HFFc6 (cell line): ENCODE results near the gene ETNPPL. TPM values are rescaled to one million over a fixed set of nuclear protein-coding genes. Genes with fewer than 3 reads are reported as not detected.
"Not testable (repeated sequence)": the region's sequence is repeated elsewhere in the genome, so short reads cannot be mapped to it uniquely, and the experiment has no call there.

Experiments used
- DNase-seq: peaks from one replicate; pipeline ENCODE4 v3.0.0-alpha.2; 2018
- H3K27ac Mint-ChIP-seq: 2 replicates; pipeline ENCODE4 v1.8.0; 2020; ENCODE audit warnings: mild to moderate bottlenecking, mixed read lengths
- H3K27me3 Mint-ChIP-seq: 2 replicates; pipeline ENCODE4 v1.8.0; 2021; ENCODE audit warnings: mild to moderate bottlenecking, moderate library complexity, mixed read lengths; ENCODE audit not compliant: insufficient read depth
- H3K36me3 Mint-ChIP-seq: 2 replicates; pipeline ENCODE4 v1.8.0; 2021; ENCODE audit warnings: low read depth, mixed read lengths
- H3K4me1 Mint-ChIP-seq: 2 replicates; pipeline ENCODE4 v1.8.0; 2020; ENCODE audit warnings: low read depth, mixed read lengths
- H3K4me3 Mint-ChIP-seq: 2 replicates; pipeline ENCODE4 v1.8.0; 2020; ENCODE audit warnings: mild to moderate bottlenecking, moderate library complexity, mixed read lengths
- H3K9me3 Mint-ChIP-seq: 2 replicates; pipeline ENCODE4 v1.8.0; 2020; ENCODE audit warnings: mild to moderate bottlenecking, mixed read lengths
- total RNA-seq, 6 experiments: library from RNA; stranded (reverse); fragmentation: NEBNext Ultra II Directional; extraction: Animal tissue kit (Norgen Biotek cat#: 25700); gene quantifications; 2 replicates in 1 of 6; 3 replicates in 5 of 6; pipeline ENCODE4 v1.2.3, GENCODE V29; 2021
- TF ChIP-seq, protein P1 (sequence below): fragments of 200-600 bp; sonication (generic); IDR thresholded peaks from 2 replicates; pipeline ENCODE4 v1.5.0; 2021; ENCODE audit warnings: antibody characterized with exemption, mild to moderate bottlenecking

ETNPPL gene
- total RNA-seq, 6 experiments from 2014 or later, result not detected

DNA sequence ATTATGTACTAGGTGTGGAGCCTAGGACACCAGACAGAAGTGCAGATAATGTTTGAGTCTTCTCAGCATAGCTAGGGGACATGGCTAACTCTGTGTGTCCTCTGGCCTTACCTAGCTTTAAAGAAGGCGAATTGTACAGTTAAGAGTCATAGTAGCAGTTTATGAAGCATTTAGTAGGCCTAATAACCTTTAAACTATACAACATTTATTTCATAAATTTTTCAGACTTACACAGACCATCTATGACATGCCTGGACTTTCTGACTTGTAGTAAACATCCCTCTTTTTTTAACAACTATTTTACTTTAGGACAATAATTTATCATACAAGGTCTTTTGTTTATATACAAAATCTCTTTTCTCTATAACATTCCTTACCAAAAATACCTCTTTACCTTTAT, 37.4 kb downstream of the ETNPPL start:
- Mint-ChIP-seq H3K4me1 (no peaks in the 10 kb centered on the region), H3K4me3 (no peak overlapping the region), H3K9me3 (peaks cover 32% of the 10 kb centered on the region), H3K36me3 (0 out of 2 replicates have a peak, but pooled peaks cover 4% of the 10 kb centered on the region), H3K27ac (no peak overlapping the region), H3K27me3 (no peaks in the 10 kb centered on the region; the same call in 1 of the 2 replicates)
- TF ChIP-seq, protein P1, sequence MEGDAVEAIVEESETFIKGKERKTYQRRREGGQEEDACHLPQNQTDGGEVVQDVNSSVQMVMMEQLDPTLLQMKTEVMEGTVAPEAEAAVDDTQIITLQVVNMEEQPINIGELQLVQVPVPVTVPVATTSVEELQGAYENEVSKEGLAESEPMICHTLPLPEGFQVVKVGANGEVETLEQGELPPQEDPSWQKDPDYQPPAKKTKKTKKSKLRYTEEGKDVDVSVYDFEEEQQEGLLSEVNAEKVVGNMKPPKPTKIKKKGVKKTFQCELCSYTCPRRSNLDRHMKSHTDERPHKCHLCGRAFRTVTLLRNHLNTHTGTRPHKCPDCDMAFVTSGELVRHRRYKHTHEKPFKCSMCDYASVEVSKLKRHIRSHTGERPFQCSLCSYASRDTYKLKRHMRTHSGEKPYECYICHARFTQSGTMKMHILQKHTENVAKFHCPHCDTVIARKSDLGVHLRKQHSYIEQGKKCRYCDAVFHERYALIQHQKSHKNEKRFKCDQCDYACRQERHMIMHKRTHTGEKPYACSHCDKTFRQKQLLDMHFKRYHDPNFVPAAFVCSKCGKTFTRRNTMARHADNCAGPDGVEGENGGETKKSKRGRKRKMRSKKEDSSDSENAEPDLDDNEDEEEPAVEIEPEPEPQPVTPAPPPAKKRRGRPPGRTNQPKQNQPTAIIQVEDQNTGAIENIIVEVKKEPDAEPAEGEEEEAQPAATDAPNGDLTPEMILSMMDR, result no peak
- DNase-seq, result no peak

DNA sequence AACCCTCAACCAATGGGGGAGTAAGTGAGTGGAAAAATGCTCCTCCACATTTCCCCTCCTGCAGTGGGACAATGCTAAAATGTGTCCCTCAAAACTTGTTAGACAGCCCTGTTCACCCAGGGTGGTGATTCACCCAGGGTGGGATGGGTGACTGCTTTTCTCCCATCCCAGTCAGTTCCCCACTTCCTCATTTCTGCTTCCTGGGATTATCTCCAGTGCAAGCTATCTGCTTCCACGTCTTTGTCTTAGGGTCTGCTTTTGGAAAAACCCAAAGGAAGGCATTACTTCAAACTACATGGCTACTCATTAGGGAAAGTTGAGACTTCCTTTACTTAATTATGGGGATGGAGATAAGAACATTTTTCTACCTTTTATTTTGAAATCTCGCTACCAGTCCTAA, 45.5 kb downstream of the ETNPPL start:
- H3K27me3 Mint-ChIP-seq, result no peaks in the 10 kb centered on the region; the same call in 1 of the 2 replicates
- no peak for DNase-seq

DNA sequence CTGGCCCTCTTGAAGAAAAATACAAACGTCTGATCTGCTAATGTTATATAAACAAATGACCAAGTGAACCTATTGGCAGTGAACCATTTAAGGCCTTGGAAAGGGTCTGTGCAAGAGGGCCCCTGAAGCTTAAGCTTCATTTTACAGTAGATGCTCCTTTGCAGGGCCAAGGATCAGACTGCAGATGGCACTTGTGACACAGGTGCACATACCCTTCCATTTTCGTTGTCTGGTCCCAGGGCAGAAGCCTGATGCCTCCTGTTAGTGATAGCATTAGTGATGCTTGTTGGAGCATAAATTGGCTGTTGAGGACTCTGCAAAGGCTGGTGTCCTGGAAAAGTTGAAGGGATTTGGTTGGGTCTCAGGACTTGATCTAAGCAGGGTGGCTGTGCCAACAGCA, 46.5 kb downstream of the ETNPPL start:
- Mint-ChIP-seq H3K36me3 (no peaks in the 10 kb centered on the region), H3K27ac (no peak overlapping the region), H3K27me3 (no peaks in the 10 kb centered on the region; the same call in none of the 2 replicates), H3K4me3 (no peak overlapping the region), H3K4me1 (no peaks in the 10 kb centered on the region), H3K9me3 (no peaks in the 10 kb centered on the region)
- TF ChIP-seq, protein P1, result no peak
- DNase-seq, result no peak

More for the DNA sequence above, 45.5 kb downstream of the ETNPPL start:
- Mint-ChIP-seq H3K36me3 (no peaks in the 10 kb centered on the region), H3K27ac (no peak overlapping the region), H3K4me3 (no peak overlapping the region), H3K9me3 (no peaks in the 10 kb centered on the region), H3K4me1 (no peaks in the 10 kb centered on the region)
- TF ChIP-seq, protein P1, result no peak

DNA sequence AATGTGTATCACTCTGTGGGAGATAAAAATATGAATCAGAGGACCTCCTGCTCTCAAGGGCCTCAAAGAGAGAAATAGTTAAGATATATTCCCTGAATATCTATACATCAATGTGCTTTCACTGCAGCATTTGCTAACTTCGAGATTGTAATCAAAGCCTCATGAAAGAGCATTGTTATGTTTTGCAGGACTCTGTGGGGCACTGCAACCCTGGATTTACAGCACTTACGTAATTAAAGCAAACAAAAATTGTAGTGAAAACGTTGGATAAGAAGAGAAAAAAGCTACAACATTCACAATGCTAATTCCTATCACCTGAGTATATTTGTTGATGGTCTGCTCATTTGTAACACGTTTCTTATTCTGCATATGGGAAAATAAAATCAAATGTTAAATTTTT, 48.0 kb downstream of the ETNPPL start:
- Mint-ChIP-seq H3K27me3 (peaks cover 4% of the 10 kb centered on the region), H3K36me3 (no peaks in the 10 kb centered on the region), H3K4me1 (no peaks in the 10 kb centered on the region), H3K27ac (no peak overlapping the region), H3K9me3 (no peaks in the 10 kb centered on the region), H3K4me3 (no peak overlapping the region)
- DNase-seq, result no peak
- TF ChIP-seq, protein P1, result no peak

DNA sequence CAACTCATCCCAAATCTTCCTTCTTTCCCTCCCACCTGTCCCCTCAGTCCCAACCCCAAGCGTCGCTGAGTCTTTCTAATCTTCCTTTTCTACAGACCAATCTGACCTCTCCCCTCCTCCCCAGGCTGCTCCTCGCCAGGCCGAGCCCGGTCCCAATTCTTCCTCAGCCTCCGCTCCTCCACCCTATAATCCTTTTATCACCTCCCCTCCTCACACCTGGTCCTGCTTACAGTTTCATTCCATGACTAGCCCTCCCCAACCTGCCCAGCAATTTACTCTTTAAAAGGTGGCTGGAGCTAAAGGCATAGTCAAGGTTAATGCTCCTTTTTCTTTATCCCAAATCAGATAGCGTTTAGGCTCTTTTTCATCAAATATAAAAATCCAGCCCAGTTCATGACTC, 52.3 kb downstream of the ETNPPL start:
- H3K4me1 Mint-ChIP-seq, H3K27ac Mint-ChIP-seq, DNase-seq, H3K4me3 Mint-ChIP-seq, H3K27me3 Mint-ChIP-seq, H3K9me3 Mint-ChIP-seq, H3K36me3 Mint-ChIP-seq: not testable (repeated sequence)

DNA sequence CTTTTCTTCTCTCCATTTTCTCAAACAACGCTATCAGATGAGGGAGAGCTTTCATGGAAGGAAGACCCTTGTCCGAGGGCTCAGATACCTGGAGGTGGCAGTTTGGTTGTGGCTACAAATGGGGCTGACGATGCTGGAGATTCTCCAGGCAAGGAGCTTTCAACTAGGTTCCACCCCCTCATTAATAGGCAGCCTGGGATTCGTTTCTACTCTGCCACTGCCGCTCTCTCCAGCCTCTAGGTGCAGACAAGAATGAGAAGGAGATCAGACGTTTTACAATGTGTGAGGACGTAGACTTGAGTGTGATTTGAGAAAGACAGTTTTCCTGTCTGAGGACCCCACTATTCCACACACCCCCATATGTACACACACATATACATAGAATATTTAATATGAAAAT, 53.1 kb downstream of the ETNPPL start:
- Mint-ChIP-seq H3K27me3 (peaks cover 8% of the 10 kb centered on the region), H3K36me3 (no peaks in the 10 kb centered on the region), H3K9me3 (no peaks in the 10 kb centered on the region), H3K27ac (no peak overlapping the region), H3K4me1 (no peaks in the 10 kb centered on the region), H3K4me3 (no peak overlapping the region)
- TF ChIP-seq, protein P1, result no peak
- no peak for DNase-seq
